CD4-positive, alpha-beta T cell (primary cell): ENCODE measurements around the gene CADPS. TPM values are rescaled to one million over a fixed set of nuclear protein-coding genes. Genes with fewer than 3 reads are reported as not detected.

Experiments used
- ATAC-seq: fragments of 200-7000 bp; cut with Tn5 transposase; one replicate; pipeline ENCODE4 v1.10.0; 2022; ENCODE audit warnings: mild to moderate bottlenecking; ENCODE audit not compliant: poor library complexity
- CTCF ChIA-PET: fragments of 350-600 bp; sonication (Branson Sonifier 250); formaldehyde crosslinking; loops from one replicate; lab custom pipeline; 2021; ENCODE audit warnings: antibody characterized with exemption, inconsistent platforms; lab: Charles Lee
- POLR2A ChIA-PET: fragments of 350-600 bp; sonication (Branson Sonifier 250); formaldehyde crosslinking; loops from one replicate; lab custom pipeline; 2021; ENCODE audit warnings: antibody characterized with exemption, inconsistent platforms; lab: Charles Lee
- DNase-seq, 14 experiments: peaks; one replicate each; pipeline ENCODE4 v3.0.0-alpha.2; 2013 to 2020; ENCODE audit warnings: mixed read lengths in 2 of 14
- H3K27ac ChIP-seq, 2 donors: one replicate each; pipeline versions ENCODE4 v1.5.1 to v1.7.0; 2013; ENCODE audit warnings: low read length in 2 of 2, low read depth in 1 of 2, mild to moderate bottlenecking in 1 of 2
- H3K27me3 ChIP-seq, 2 experiments: 1 replicate in 1 of 2; 2 replicates in 1 of 2; pipeline versions ENCODE4 v1.6.1 to v1.7.0; 2013; ENCODE audit warnings: low read length in 2 of 2, control low read depth in 1 of 2, mild to moderate bottlenecking in 1 of 2, moderate library complexity in 1 of 2; ENCODE audit not compliant: insufficient read depth in 2 of 2, control insufficient read depth in 1 of 2
- H3K36me3 ChIP-seq: one replicate; pipeline ENCODE4 v1.6.1; 2013; ENCODE audit warnings: low read length, control low read depth; ENCODE audit not compliant: insufficient read depth
- H3K4me1 ChIP-seq: one replicate; pipeline ENCODE4 v1.6.1; 2013; ENCODE audit warnings: low read length, control low read depth; ENCODE audit not compliant: insufficient read depth
- H3K4me3 ChIP-seq: one replicate; pipeline ENCODE4 v1.5.1; 2013; ENCODE audit warnings: mild to moderate bottlenecking, low read length, moderate library complexity
- H3K9me3 ChIP-seq, 2 experiments: 1 replicate in 1 of 2; 2 replicates in 1 of 2; pipeline versions ENCODE4 v1.6.1 to v1.7.0; 2013; ENCODE audit warnings: low read length in 2 of 2, mild to moderate bottlenecking in 2 of 2, control low read depth in 1 of 2, moderate library complexity in 1 of 2; ENCODE audit not compliant: control insufficient read depth in 1 of 2, insufficient read depth in 1 of 2
- H3K27ac Mint-ChIP-seq: one replicate; pipeline ENCODE4 v1.8.0; 2020; ENCODE audit warnings: mixed read lengths
- H3K27me3 Mint-ChIP-seq: one replicate; pipeline ENCODE4 v1.8.0; 2021; ENCODE audit warnings: mixed read lengths
- H3K36me3 Mint-ChIP-seq: one replicate; pipeline ENCODE4 v1.8.0; 2021; ENCODE audit warnings: low read depth, mixed read lengths
- H3K4me1 Mint-ChIP-seq: one replicate; pipeline ENCODE4 v1.8.0; 2021; ENCODE audit warnings: low read depth, mixed read lengths
- H3K4me3 Mint-ChIP-seq: one replicate; pipeline ENCODE4 v1.8.0; 2020; ENCODE audit warnings: mild to moderate bottlenecking, mixed read lengths
- H3K9me3 Mint-ChIP-seq: one replicate; pipeline ENCODE4 v1.8.0; 2020; ENCODE audit warnings: mixed read lengths
- intact Hi-C, 2 experiments: fragments of 100-400 bp; cut with DNase I in 1 of 2; cut with micrococcal nuclease in 1 of 2; formaldehyde crosslinking; loops; one replicate each; pipeline versions ENCODE4 v1.15.1 to v1.9.0; 2023 to 2025; cut with DNase I, micrococcal nuclease
- total RNA-seq, 174 experiments: library from RNA in 2 of 174; stranded (reverse) in 2 of 174; gene quantifications; one replicate each; pipeline ENCODE4 v1.2.3 and lab custom pipeline; 2021 to 2026
- TF ChIP-seq, protein P1 (sequence below): fragments of 200-600 bp; IDR thresholded peaks from one replicate; pipeline ENCODE4 v1.8.0; 2022; ENCODE audit warnings: antibody characterized with exemption, mild to moderate bottlenecking

Gene CADPS
- total RNA-seq, 2 experiments from 2014 or later: not detected

DNA sequence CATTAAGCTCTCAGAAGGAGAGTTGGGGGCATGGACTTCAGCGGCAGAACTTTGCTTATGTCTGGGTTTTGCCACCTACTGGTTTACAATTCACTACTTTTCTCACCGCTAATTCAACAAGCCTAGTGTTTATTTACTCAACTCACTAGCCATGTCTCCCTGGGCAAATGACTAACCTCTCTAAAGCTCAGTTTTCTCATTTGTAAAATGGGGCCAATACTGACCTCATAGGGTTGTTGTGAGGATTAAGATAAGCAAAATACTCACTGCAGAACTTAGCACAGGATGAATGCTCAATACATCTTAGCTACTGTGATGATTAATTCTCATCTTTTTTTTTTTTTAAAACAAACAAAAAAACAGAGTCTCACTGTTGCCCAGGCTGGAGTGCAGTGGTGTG is 106.3 kb downstream of the CADPS start:
- no peaks in the 10 kb centered on the region for H3K27me3 Mint-ChIP-seq
- no peaks in the 10 kb centered on the region for H3K27me3 ChIP-seq
- intact Hi-C loops: no loop called here
- H3K4me1 ChIP-seq: no peaks in the 10 kb centered on the region
- ATAC-seq: no peak
- no peaks in the 10 kb centered on the region for H3K36me3 ChIP-seq
- DNase-seq: no peak
- POLR2A ChIA-PET: no interaction called here
- H3K9me3 Mint-ChIP-seq: no peaks in the 10 kb centered on the region
- TF ChIP-seq, protein P1, sequence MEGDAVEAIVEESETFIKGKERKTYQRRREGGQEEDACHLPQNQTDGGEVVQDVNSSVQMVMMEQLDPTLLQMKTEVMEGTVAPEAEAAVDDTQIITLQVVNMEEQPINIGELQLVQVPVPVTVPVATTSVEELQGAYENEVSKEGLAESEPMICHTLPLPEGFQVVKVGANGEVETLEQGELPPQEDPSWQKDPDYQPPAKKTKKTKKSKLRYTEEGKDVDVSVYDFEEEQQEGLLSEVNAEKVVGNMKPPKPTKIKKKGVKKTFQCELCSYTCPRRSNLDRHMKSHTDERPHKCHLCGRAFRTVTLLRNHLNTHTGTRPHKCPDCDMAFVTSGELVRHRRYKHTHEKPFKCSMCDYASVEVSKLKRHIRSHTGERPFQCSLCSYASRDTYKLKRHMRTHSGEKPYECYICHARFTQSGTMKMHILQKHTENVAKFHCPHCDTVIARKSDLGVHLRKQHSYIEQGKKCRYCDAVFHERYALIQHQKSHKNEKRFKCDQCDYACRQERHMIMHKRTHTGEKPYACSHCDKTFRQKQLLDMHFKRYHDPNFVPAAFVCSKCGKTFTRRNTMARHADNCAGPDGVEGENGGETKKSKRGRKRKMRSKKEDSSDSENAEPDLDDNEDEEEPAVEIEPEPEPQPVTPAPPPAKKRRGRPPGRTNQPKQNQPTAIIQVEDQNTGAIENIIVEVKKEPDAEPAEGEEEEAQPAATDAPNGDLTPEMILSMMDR: no peak
- no peak overlapping the region for H3K4me3 Mint-ChIP-seq
- H3K9me3 ChIP-seq: no peaks in the 10 kb centered on the region
- CTCF ChIA-PET: no interaction called here
- no peak overlapping the region for H3K27ac ChIP-seq
- no peak overlapping the region for H3K4me3 ChIP-seq
- H3K36me3 Mint-ChIP-seq: no peaks in the 10 kb centered on the region
- H3K27ac Mint-ChIP-seq: no peak overlapping the region
- H3K4me1 Mint-ChIP-seq: no peaks in the 10 kb centered on the region

DNA sequence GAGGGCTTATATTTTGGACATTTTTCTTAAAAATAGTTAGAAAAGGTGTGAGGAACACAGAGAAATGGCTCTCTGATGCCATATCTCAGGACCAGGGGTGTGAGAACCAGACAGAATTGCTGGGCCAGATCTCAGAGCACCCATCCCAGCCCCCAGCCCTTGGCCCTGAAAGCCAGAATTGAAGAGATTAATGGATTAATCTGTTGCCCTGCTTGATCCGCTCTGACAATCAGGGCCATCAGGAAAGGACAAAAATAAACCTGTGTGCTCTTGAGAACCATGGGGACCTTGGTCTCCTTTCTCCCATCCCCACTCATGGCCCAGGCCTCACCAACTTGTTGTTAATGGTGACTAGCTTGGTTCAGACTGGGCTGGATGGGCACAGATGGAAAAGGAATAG is 113.5 kb downstream of the CADPS start:
- Histone ChIP-seq H3K4me1 (no peaks in the 10 kb centered on the region), H3K4me3 (no peak overlapping the region), H3K36me3 (no peaks in the 10 kb centered on the region), H3K27ac (no peak overlapping the region), H3K27me3 (no peaks in the 10 kb centered on the region), H3K9me3 (no peaks in the 10 kb centered on the region)
- TF ChIP-seq, protein P1: no peak
- ChIA-PET POLR2A (no interaction called here), CTCF (no interaction called here)
- intact Hi-C loops: no loop called here
- H3K36me3 Mint-ChIP-seq: no peaks in the 10 kb centered on the region
- H3K4me3 Mint-ChIP-seq: no peak overlapping the region
- peaks cover 6% of the 10 kb centered on the region for H3K9me3 Mint-ChIP-seq
- DNase-seq: no peak
- H3K27ac Mint-ChIP-seq: no peak overlapping the region
- ATAC-seq: no peak
- H3K27me3 Mint-ChIP-seq: no peaks in the 10 kb centered on the region
- H3K4me1 Mint-ChIP-seq: no peaks in the 10 kb centered on the region

DNA sequence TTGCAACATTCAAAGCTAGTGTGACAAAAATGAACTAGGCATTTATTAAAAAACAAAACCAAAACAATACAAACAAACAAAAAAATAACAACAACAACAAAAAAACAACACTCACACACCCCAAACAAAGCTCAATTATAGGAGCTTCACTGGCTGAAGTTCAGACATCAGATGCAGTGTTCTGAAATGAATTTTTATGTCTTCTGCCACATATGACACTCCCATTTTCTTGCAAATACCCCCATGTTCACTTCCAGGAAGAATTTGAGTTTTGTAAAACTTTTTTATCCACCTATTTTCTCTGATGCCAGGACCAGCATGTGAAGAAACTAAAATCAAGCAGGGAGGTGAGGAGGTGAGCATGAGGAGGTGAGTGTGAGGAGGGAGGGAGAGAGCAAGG is 113.9 kb downstream of the CADPS start:
- Histone ChIP-seq H3K9me3 (no peaks in the 10 kb centered on the region), H3K4me1 (no peaks in the 10 kb centered on the region), H3K27me3 (no peaks in the 10 kb centered on the region), H3K36me3 (no peaks in the 10 kb centered on the region), H3K27ac (no peak overlapping the region), H3K4me3 (no peak overlapping the region)
- Mint-ChIP-seq H3K4me1 (no peaks in the 10 kb centered on the region), H3K4me3 (no peak overlapping the region), H3K27ac (no peak overlapping the region), H3K27me3 (no peaks in the 10 kb centered on the region), H3K9me3 (peaks cover 6% of the 10 kb centered on the region), H3K36me3 (no peaks in the 10 kb centered on the region)
- TF ChIP-seq, protein P1: no peak
- ChIA-PET CTCF (no interaction called here), POLR2A (no interaction called here)
- DNase-seq (no peak), ATAC-seq (no peak)
- intact Hi-C loops: no loop called here
